NCI-H1930 (cell line): Measurements from ENCODE around the gene CTXN3.
"Not testable (repeated sequence)": the region's sequence is repeated elsewhere in the genome, so short reads cannot be mapped to it uniquely, and the experiment has no call there.

Experiments used
- DNase-seq, 2 experiments: peaks; one replicate each; lab custom pipeline; 2025; lab: John Stamatoyannopoulos, UW

The CTXN3 gene

GRCh38 chr5:127650649-127651048 is 1.8 kb downstream of the CTXN3 start:
- DNase-seq, result no peak

GRCh38 chr5:127652952-127653611 is 4.2 kb downstream of the CTXN3 start:
- DNase-seq, result no peak

- DNase-seq, result no peak
Observed at GRCh38 chr5:127656825-127657224, 7.9 kb downstream of the CTXN3 start.

- no peak for DNase-seq
Observed at GRCh38 chr5:127660047-127660733, 11.3 kb downstream of the CTXN3 start.

GRCh38 chr5:127664093-127664492 is 15.2 kb downstream of the CTXN3 start:
- no peak for DNase-seq

- no peak for DNase-seq
Observed at GRCh38 chr5:127665641-127666040, 16.8 kb downstream of the CTXN3 start.

- DNase-seq, result no peak
Observed at GRCh38 chr5:127666043-127666716, 17.3 kb downstream of the CTXN3 start.

GRCh38 chr5:127667926-127668325 is 19.0 kb downstream of the CTXN3 start:
- no peak for DNase-seq

GRCh38 chr5:127671218-127671617 is 22.3 kb downstream of the CTXN3 start:
- DNase-seq, result no peak

GRCh38 chr5:127673117-127673800 is 24.4 kb downstream of the CTXN3 start:
- DNase-seq, result no peak

GRCh38 chr5:127676951-127677350 is 28.1 kb downstream of the CTXN3 start:
- not testable (repeated sequence) for DNase-seq

GRCh38 chr5:127679691-127680330 is 30.9 kb downstream of the CTXN3 start:
- DNase-seq, result not testable (repeated sequence)

- no peak for DNase-seq
Observed at GRCh38 chr5:127680595-127680994, 31.7 kb downstream of the CTXN3 start.

- no peak for DNase-seq
Observed at GRCh38 chr5:127683008-127683407, 34.1 kb downstream of the CTXN3 start.

- peak in 1 of 2 experiments; percentile 17 for DNase-seq
Observed at GRCh38 chr5:127684726-127685467, 36.0 kb downstream of the CTXN3 start.

- DNase-seq, result no peak
Observed at GRCh38 chr5:127685662-127686061, 36.8 kb downstream of the CTXN3 start.

- DNase-seq, result no peak
Observed at GRCh38 chr5:127686424-127686823, 37.5 kb downstream of the CTXN3 start.

- no peak for DNase-seq
Observed at GRCh38 chr5:127694518-127695171, 45.8 kb downstream of the CTXN3 start.

GRCh38 chr5:127695346-127695745 is 46.5 kb downstream of the CTXN3 start:
- DNase-seq, result no peak

- no peak for DNase-seq
Observed at GRCh38 chr5:127696683-127697082, 47.8 kb downstream of the CTXN3 start.
